GM23248 (cell line): ENCODE results near the gene ACKR3. TPM values are rescaled to one million over a fixed set of nuclear protein-coding genes. Genes with fewer than 3 reads are reported as not detected.

Experiments used
- DNase-seq: peaks from one replicate; pipeline ENCODE4 v3.0.0-alpha.2; 2015
- H2AFZ ChIP-seq: fragments of 200-600 bp; sonication (generic); 2 replicates; pipeline ENCODE4 v1.6.1; 2016; ENCODE audit warnings: antibody characterized with exemption
- H3F3A ChIP-seq: fragments of 200-600 bp; sonication (generic); 2 replicates; pipeline ENCODE4 v1.6.1; 2016; ENCODE audit warnings: mild to moderate bottlenecking, antibody characterized with exemption, mixed run types; ENCODE audit not compliant: insufficient read depth
- H3K27ac ChIP-seq: fragments of 200-600 bp; sonication (generic); 2 replicates; pipeline ENCODE4 v1.5.1; 2016; ENCODE audit warnings: mild to moderate bottlenecking
- H3K27me3 ChIP-seq: fragments of 200-600 bp; sonication (generic); replicated peaks from 2 replicates; pipeline ENCODE4 v1.6.1; 2016; ENCODE audit warnings: mild to moderate bottlenecking; ENCODE audit not compliant: insufficient read depth
- H3K36me3 ChIP-seq: fragments of 200-600 bp; sonication (generic); 2 replicates; pipeline ENCODE4 v1.6.1; 2016; ENCODE audit warnings: low read depth, mild to moderate bottlenecking
- H3K4me1 ChIP-seq: fragments of 200-600 bp; sonication (generic); 2 replicates; pipeline ENCODE4 v1.6.1; 2016; ENCODE audit warnings: mild to moderate bottlenecking; ENCODE audit not compliant: insufficient read depth
- H3K4me2 ChIP-seq: fragments of 200-600 bp; sonication (generic); one replicate; pipeline ENCODE4 v1.6.1; 2016; ENCODE audit warnings: mild to moderate bottlenecking; ENCODE audit not compliant: unreplicated experiment
- H3K4me3 ChIP-seq: fragments of 200-600 bp; sonication (generic); 2 replicates; pipeline ENCODE4 v1.5.1; 2016; ENCODE audit warnings: mild to moderate bottlenecking
- H3K79me2 ChIP-seq: fragments of 200-600 bp; sonication (generic); 2 replicates; pipeline ENCODE4 v1.6.1; 2016; ENCODE audit warnings: mild to moderate bottlenecking; ENCODE audit not compliant: insufficient read depth
- H3K9ac ChIP-seq: fragments of 200-600 bp; sonication (generic); 2 replicates; pipeline ENCODE4 v1.6.1; 2016; ENCODE audit warnings: mild to moderate bottlenecking
- H3K9me2 ChIP-seq: fragments of 200-600 bp; sonication (generic); 2 replicates; pipeline ENCODE4 v1.6.1; 2016; ENCODE audit warnings: mixed run types, mild to moderate bottlenecking, moderate library complexity; ENCODE audit not compliant: insufficient read depth
- H3K9me3 ChIP-seq: fragments of 200-600 bp; sonication (generic); one replicate; pipeline ENCODE4 v1.6.1; 2017; ENCODE audit warnings: low read depth
- H4K20me1 ChIP-seq: fragments of 200-600 bp; sonication (generic); 2 replicates; pipeline ENCODE4 v1.6.0; 2016; ENCODE audit not compliant: insufficient read depth
- EZH2 ChIP-seq: fragments of 200-600 bp; sonication (generic); IDR thresholded peaks from 2 replicates; pipeline ENCODE4 v1.6.1; 2018; ENCODE audit warnings: antibody characterized with exemption, mild to moderate bottlenecking; ENCODE audit not compliant: insufficient read depth, poor library complexity, severe bottlenecking
- EZH2phosphoT487 ChIP-seq: fragments of 200-600 bp; sonication (generic); IDR thresholded peaks from 2 replicates; pipeline ENCODE4 v1.6.1; 2018; ENCODE audit warnings: antibody characterized with exemption, moderate library complexity, mild to moderate bottlenecking, low read depth; ENCODE audit not compliant: insufficient read depth
- WGBS, 2 experiments: methylation state at CpG; one replicate each; pipeline ENCODE4 v1.1.6; 2015 to 2017; ENCODE audit warnings: low lambda C conversion rate in 2 of 2, low coverage in 1 of 2; ENCODE audit errors: missing lambda C conversion rate in 2 of 2; 5-methylcytosine and 5-hydroxymethylcytosine counted together
- in situ Hi-C: fragments of 300-500 bp; cut with MboI; formaldehyde crosslinking; loops from 2 replicates; pipeline ENCODE4 v1.15.0; 2020
- polyA plus RNA-seq: library from polyadenylated mRNA; unstranded; fragments of >200 nt; fragmentation: Nextera tagmentation; extraction: Ambion mirVana; gene quantifications from 2 replicates; pipeline ENCODE4 v1.2.1, GENCODE V29; 2016
- total RNA-seq: library from RNA; depleted of rRNA; stranded (reverse); fragments of >200 nt; shearing (Covaris generic); gene quantifications from 2 replicates; pipeline ENCODE4 v1.2.3, GENCODE V29; 2014

The ACKR3 gene
- total and polyA plus RNA-seq, 2 experiments from 2014 or later, result 6.1 to 8.5 TPM

DNA sequence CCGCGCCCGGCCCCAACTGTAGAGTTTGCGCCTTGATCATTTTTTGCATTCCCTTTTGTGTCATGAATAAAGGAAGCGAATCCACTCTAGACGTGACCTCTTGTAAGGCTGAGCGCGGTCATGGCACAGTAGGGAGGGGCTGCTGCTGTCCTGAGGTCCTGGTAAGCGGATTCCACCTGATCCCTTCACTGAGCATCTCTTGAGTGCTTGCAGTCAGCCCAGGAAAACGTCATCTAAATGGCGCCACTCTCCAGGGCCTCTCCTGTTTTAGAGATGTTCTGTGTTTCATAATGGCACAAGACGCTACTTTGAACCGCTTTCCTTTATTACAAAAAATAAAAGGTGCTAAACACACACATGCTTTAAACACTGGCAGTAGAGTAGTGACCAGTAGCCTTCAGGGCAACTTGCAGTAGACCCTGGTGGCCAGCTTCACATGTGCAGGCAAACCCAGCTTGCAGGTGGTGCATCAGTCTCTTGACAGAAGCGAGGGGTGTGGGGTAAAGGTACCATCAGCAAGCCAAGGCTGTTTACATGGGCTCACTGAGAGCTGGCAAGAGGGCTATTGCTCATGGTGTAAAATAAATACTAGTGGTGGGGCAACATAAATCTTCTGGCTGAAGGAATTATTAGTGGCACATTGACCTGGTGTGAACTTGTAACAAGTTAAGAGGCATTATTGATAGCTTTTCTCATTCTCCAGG is 43.0 kb upstream of the ACKR3 start:
- TF ChIP-seq EZH2phosphoT487, result no peak
- no peak for TF ChIP-seq EZH2
- 86 to 90% methylated on average over 14 of the region's 14 CpGs for WGBS, 2 experiments

DNA sequence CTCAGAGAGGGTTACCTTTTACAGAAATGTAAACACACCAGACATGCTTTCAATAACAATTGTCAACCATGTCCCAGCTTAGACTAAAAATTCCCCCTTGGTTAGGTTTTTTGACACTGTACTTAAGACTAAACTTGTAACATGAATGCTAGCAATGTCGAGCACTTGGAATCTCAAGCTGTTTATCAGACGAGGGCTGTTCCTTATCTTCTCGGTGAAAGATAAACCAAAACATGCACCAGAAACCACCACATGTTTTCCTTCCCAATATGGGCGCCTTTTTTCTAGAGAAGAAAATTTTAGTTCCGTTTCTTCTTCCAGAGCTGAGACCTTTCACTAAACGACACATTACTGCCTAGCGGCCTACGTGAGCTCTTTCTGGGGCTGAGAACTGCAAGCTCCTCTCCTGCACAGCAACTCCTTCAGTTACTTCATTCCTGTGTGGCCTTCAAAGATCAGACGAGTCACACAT is 42.4 kb upstream of the ACKR3 start:
- Histone ChIP-seq H3K4me3 (no peak overlapping the region), H3K79me2 (no peaks in the 10 kb centered on the region), H3K9me3 (no peaks in the 10 kb centered on the region), H3K36me3 (no peaks in the 10 kb centered on the region), H3K4me2 (no peak overlapping the region), H3F3A (no peaks in the 10 kb centered on the region), H3K27ac (no peak overlapping the region), H3K27me3 (peaks cover 5% of the 10 kb centered on the region; the same call in 1 of the 2 replicates), H2AFZ (no peak overlapping the region), H3K4me1 (no peaks in the 10 kb centered on the region; the same call in 1 of the 2 replicates), H3K9ac (no peak overlapping the region), H4K20me1 (no peaks in the 10 kb centered on the region), H3K9me2 (no peaks in the 10 kb centered on the region)
- 89 to 90% methylated on average over 9 of the region's 9 CpGs for WGBS, 2 experiments
- DNase-seq, result no peak
- in situ Hi-C loops, result no loop called here
- TF ChIP-seq EZH2, result no peak
- TF ChIP-seq EZH2phosphoT487, result no peak

More for the DNA sequence above, 43.0 kb upstream of the ACKR3 start:
- Histone ChIP-seq H3K79me2 (no peaks in the 10 kb centered on the region), H2AFZ (no peak overlapping the region), H3K9me2 (no peaks in the 10 kb centered on the region), H3K4me3 (no peak overlapping the region), H3K4me1 (no peaks in the 10 kb centered on the region; the same call in 1 of the 2 replicates), H3K36me3 (no peaks in the 10 kb centered on the region), H3K4me2 (no peak overlapping the region), H3F3A (no peaks in the 10 kb centered on the region), H3K27me3 (peaks cover 11% of the 10 kb centered on the region), H3K27ac (no peak overlapping the region), H3K9me3 (no peaks in the 10 kb centered on the region), H4K20me1 (no peaks in the 10 kb centered on the region), H3K9ac (no peak overlapping the region)
- in situ Hi-C loops, result no loop called here
- DNase-seq, result no peak

DNA sequence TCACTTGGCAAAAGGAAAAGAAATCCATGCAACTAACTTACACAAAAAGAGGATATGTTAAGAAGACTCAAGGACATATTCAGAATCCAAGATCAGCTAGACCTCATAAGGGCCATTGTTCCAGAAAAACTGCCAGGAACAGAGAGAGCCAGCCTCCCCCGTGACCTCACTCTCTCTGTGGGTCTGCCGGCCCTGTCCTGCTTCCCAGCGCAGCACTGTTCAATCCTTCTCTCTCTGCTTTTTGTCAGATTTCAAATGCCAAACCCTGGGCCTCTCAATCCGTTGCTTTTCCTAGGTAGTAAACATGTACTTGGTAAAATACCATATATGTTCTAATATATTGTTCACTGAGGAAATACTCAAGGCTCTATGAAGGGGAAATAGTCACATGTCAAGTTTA is 40.0 kb upstream of the ACKR3 start:
- no peak for DNase-seq
- Histone ChIP-seq H3K9ac (no peak overlapping the region), H3K9me3 (no peaks in the 10 kb centered on the region), H3K27ac (no peak overlapping the region), H4K20me1 (no peaks in the 10 kb centered on the region), H3K4me2 (no peak overlapping the region), H2AFZ (no peak overlapping the region), H3K27me3 (no peaks in the 10 kb centered on the region), H3K4me3 (no peak overlapping the region), H3K79me2 (no peaks in the 10 kb centered on the region), H3K9me2 (no peaks in the 10 kb centered on the region), H3K4me1 (no peaks in the 10 kb centered on the region; the same call in 1 of the 2 replicates), H3F3A (no peaks in the 10 kb centered on the region), H3K36me3 (no peaks in the 10 kb centered on the region)
- in situ Hi-C loops, result no loop called here
- 68 to 78% methylated on average over 4 of the region's 4 CpGs for WGBS, 2 experiments
- TF ChIP-seq EZH2 (no peak), EZH2phosphoT487 (no peak)

DNA sequence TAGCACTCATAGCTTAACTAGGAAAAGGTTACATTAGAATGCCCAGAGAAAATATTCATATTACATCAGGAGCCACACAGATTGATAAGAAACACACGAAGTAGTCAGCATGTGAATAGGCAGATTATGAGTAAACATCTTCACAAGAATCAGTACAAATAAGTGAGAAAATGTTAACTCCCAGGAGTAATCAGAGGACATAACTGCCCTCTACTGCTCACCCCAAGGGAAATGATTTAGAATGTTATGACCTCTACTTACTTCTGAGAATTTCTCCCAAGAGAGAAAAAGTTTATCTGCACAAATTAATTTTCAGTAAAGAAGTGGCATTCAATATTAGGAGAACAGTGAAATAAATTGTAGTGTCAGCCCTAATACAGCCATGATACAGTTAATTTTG is 39.1 kb upstream of the ACKR3 start:
- DNase-seq, result no peak
- Histone ChIP-seq H3K9ac (no peak overlapping the region), H3K27me3 (no peaks in the 10 kb centered on the region), H3K4me1 (no peaks in the 10 kb centered on the region), H3K9me3 (no peaks in the 10 kb centered on the region), H3K27ac (no peak overlapping the region), H3K9me2 (no peaks in the 10 kb centered on the region), H3K79me2 (no peaks in the 10 kb centered on the region), H4K20me1 (no peaks in the 10 kb centered on the region), H3F3A (no peaks in the 10 kb centered on the region), H2AFZ (no peak overlapping the region), H3K36me3 (no peaks in the 10 kb centered on the region), H3K4me3 (no peak overlapping the region), H3K4me2 (no peak overlapping the region)
- no peak for TF ChIP-seq EZH2phosphoT487
- TF ChIP-seq EZH2, result no peak
- 0 to 4% methylated on average over 1 of the region's 1 CpG for WGBS, 2 experiments
- in situ Hi-C loops, result no loop called here
